Left lobe of liver (tissue), 2 donors: Measurements from ENCODE around the gene FAM83B. TPM values are rescaled to one million over a fixed set of nuclear protein-coding genes. Genes with fewer than 3 reads are reported as not detected.
"Not testable (repeated sequence)": the region's sequence is repeated elsewhere in the genome, so short reads cannot be mapped to it uniquely, and the experiment has no call there.

Experiments used
- ATAC-seq: fragments of 200-7000 bp; cut with Tn5 transposase; one replicate; pipeline ENCODE4 v1.9.1; 2020; ENCODE audit warnings: mild to moderate bottlenecking, moderate library complexity
- DNase-seq: peaks from one replicate; pipeline ENCODE4 v3.0.0-alpha.2; 2020; ENCODE audit warnings: low spot score
- total RNA-seq: library from RNA; stranded (reverse); gene quantifications from one replicate; pipeline ENCODE4 v1.2.1, GENCODE V29; 2021
- donor health status: DM: no; HTN: no; CAD: no; lungs with moderate emphysema.
- donor health status: DM: no; HTN: yes; CAD: no.

Gene FAM83B
- total RNA-seq, 1 donor from 2014 or later: 0.15 TPM

- not testable (repeated sequence) for ATAC-seq
Observed at GRCh38 chr6:54961372-54961771, 114.8 kb downstream of the FAM83B start.

GRCh38 chr6:54970337-54970736 is 123.8 kb downstream of the FAM83B start:
- no peak for DNase-seq
- ATAC-seq: no peak

More at GRCh38 chr6:54961372-54961771, 114.8 kb downstream of the FAM83B start:
- not testable (repeated sequence) for DNase-seq

- ATAC-seq (no peak), DNase-seq (no peak)
Observed at GRCh38 chr6:54971825-54972224, 125.3 kb downstream of the FAM83B start.

- not testable (repeated sequence) for DNase-seq, ATAC-seq
Observed at GRCh38 chr6:54979161-54979560, 132.6 kb downstream of the FAM83B start.

- DNase-seq (no peak), ATAC-seq (no peak)
Observed at GRCh38 chr6:54980511-54981275, 134.1 kb downstream of the FAM83B start.

- DNase-seq (no peak), ATAC-seq (no peak)
Observed at GRCh38 chr6:54981276-54981609, 134.7 kb downstream of the FAM83B start.

- no peak for ATAC-seq
Observed at GRCh38 chr6:54981647-54982046, 135.1 kb downstream of the FAM83B start.

GRCh38 chr6:54987633-54988290 is 141.2 kb downstream of the FAM83B start:
- DNase-seq (no peak), ATAC-seq (no peak)

More at GRCh38 chr6:54981647-54982046, 135.1 kb downstream of the FAM83B start:
- no peak for DNase-seq

GRCh38 chr6:54988576-54988975 is 142.0 kb downstream of the FAM83B start:
- DNase-seq: no peak
- ATAC-seq: no peak

GRCh38 chr6:54990001-54990400 is 143.4 kb downstream of the FAM83B start:
- ATAC-seq (no peak), DNase-seq (no peak)
